Measurements from ENCODE around the gene KCTD16. TPM values are rescaled to one million over a fixed set of nuclear protein-coding genes. Genes with fewer than 3 reads are reported as not detected.

KCTD16 gene
- total and polyA plus RNA-seq, 12 donors, result 0.02 to 0.42 (median 0.10) TPM; not detected in 2

DNA sequence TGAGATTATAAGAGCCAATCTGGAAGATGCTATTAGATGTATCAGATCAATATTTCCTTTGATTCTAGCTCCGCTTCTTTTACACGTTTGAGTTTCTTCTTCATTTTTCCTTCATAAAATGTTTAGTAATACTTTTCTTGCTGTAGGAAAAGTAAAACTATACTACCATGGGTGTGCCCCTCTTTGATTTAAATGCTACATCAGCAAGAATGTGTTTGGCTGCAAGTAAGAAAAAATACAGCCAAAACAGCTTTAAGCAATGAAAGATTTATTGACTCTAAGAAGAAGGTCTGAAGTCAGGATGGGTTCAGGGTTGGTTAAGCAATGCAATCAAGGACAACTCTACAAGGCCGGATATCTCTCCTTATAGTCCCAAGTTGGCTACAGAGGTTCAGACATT lies 126.4 kb downstream of the KCTD16 start:
- no peak for DNase-seq
- no peak overlapping the region for H3K27ac ChIP-seq
- TF ChIP-seq, protein P1, sequence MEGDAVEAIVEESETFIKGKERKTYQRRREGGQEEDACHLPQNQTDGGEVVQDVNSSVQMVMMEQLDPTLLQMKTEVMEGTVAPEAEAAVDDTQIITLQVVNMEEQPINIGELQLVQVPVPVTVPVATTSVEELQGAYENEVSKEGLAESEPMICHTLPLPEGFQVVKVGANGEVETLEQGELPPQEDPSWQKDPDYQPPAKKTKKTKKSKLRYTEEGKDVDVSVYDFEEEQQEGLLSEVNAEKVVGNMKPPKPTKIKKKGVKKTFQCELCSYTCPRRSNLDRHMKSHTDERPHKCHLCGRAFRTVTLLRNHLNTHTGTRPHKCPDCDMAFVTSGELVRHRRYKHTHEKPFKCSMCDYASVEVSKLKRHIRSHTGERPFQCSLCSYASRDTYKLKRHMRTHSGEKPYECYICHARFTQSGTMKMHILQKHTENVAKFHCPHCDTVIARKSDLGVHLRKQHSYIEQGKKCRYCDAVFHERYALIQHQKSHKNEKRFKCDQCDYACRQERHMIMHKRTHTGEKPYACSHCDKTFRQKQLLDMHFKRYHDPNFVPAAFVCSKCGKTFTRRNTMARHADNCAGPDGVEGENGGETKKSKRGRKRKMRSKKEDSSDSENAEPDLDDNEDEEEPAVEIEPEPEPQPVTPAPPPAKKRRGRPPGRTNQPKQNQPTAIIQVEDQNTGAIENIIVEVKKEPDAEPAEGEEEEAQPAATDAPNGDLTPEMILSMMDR (IDR thresholded peaks at IDR 0.05), result no peak
- ATAC-seq, result no peak
- intact Hi-C loops (cut with DNase I), result no loop called here
- no peaks in the 10 kb centered on the region for H3K36me3 ChIP-seq
- no peaks in the 10 kb centered on the region for H3K9me3 ChIP-seq
- H3K27me3 ChIP-seq, result no peaks in the 10 kb centered on the region
- H3K4me3 ChIP-seq, result no peak overlapping the region
- no peaks in the 10 kb centered on the region for H3K4me1 ChIP-seq
- 90 to 95% methylated on average over 3 of the region's 3 CpGs for WGBS, 2 donors

GRCh38 chr5:144298658-144299057 lies 128.0 kb downstream of the KCTD16 start:
- no peaks in the 10 kb centered on the region for H3K36me3 ChIP-seq
- no peak overlapping the region for H3K27ac ChIP-seq
- TF ChIP-seq, protein P1 (IDR thresholded peaks at IDR 0.05), result no peak
- no peak overlapping the region for H3K4me3 ChIP-seq
- intact Hi-C loops (cut with DNase I), result no loop called here
- H3K27me3 ChIP-seq, result peaks cover 0 to 3% (median 0%) of the 10 kb centered on the region in 7 donors
- no peak for DNase-seq
- no peaks in the 10 kb centered on the region for H3K9me3 ChIP-seq
- H3K4me1 ChIP-seq, result no peaks in the 10 kb centered on the region
- WGBS, 2 donors, result 83 to 86% methylated on average over 3 of the region's 3 CpGs
- no peak for ATAC-seq

GRCh38 chr5:144304688-144305087 lies 134.0 kb downstream of the KCTD16 start:
- Histone ChIP-seq H3K9me3 (no peaks in the 10 kb centered on the region), H3K27ac (no peak overlapping the region), H3K36me3 (no peaks in the 10 kb centered on the region), H3K4me3 (no peak overlapping the region), H3K27me3 (peaks cover 0 to 3% (median 0%) of the 10 kb centered on the region in 7 donors), H3K4me1 (peaks cover 0 to 8% (median 0%) of the 10 kb centered on the region in 9 donors)
- TF ChIP-seq, protein P1 (IDR thresholded peaks at IDR 0.05), result no peak
- intact Hi-C loops (cut with DNase I), result no loop called here
- no peak for DNase-seq
- whole genome bisulfite sequencing, 2 donors, result 82 to 86% methylated on average over 3 of the region's 3 CpGs
- ATAC-seq, result no peak

DNA sequence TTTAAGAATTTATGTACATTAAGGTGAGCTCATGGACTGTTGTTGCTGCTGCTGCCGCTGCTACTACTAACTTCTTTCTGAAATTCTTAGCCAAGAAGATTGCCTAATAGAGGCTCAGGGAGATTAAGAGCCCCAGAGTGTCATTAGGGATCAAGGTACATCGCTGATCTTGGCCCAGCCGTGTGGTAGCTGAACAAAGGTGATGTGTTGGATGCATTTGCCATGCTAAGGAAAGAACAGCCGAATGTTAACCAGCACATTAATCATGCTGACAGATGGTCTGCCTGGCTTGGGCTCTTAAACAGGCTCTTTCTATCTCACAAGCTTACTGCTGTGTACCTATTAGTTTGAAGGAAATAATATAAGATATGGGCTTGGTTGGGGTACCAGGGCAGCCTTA lies 137.1 kb downstream of the KCTD16 start:
- ATAC-seq, result no peak
- H3K27ac ChIP-seq, result no peak overlapping the region
- peaks cover 0 to 8% (median 0%) of the 10 kb centered on the region in 9 donors for H3K4me1 ChIP-seq
- intact Hi-C loops (cut with DNase I), result no loop called here
- DNase-seq, result no peak
- TF ChIP-seq, protein P1 (IDR thresholded peaks at IDR 0.05), result no peak
- WGBS, 2 donors, result 46 to 47% methylated on average over 4 of the region's 4 CpGs
- H3K9me3 ChIP-seq, result no peaks in the 10 kb centered on the region
- no peaks in the 10 kb centered on the region for H3K36me3 ChIP-seq
- H3K4me3 ChIP-seq, result no peak overlapping the region
- H3K27me3 ChIP-seq, result peaks cover 0 to 6% (median 0%) of the 10 kb centered on the region in 7 donors

All from heart right ventricle (tissue), 16 donors.